Aorta (tissue), 5 donors: ENCODE results near the gene MYL2. TPM values are rescaled to one million over a fixed set of nuclear protein-coding genes. Genes with fewer than 3 reads are reported as not detected.

Experiments used
- ATAC-seq: fragments of 200-7000 bp; cut with Tn5 transposase; one replicate; pipeline ENCODE4 v1.9.1; 2022; ENCODE audit warnings: moderate library complexity; ENCODE audit not compliant: low FRiP score
- DNase-seq, 2 donors: peaks; one replicate each; pipeline ENCODE4 v3.0.0-alpha.2; 2020
- H3K27ac ChIP-seq, 2 donors: one replicate each; pipeline ENCODE4 v1.5.1; 2013; ENCODE audit warnings: low read length in 2 of 2, mild to moderate bottlenecking in 2 of 2, moderate library complexity in 2 of 2, control low read depth in 1 of 2, inconsistent platforms in 1 of 2, low read depth in 1 of 2
- H3K27me3 ChIP-seq, 2 donors: one replicate each; pipeline ENCODE4 v1.6.1; 2013; ENCODE audit warnings: control low read depth in 1 of 2, low read length in 1 of 2, mild to moderate bottlenecking in 1 of 2, moderate library complexity in 1 of 2; ENCODE audit not compliant: insufficient read depth in 2 of 2, control insufficient read depth in 1 of 2
- H3K36me3 ChIP-seq, 2 donors: one replicate each; pipeline ENCODE4 v1.6.1; 2013; ENCODE audit warnings: control low read depth in 1 of 2, low read length in 1 of 2, mild to moderate bottlenecking in 1 of 2; ENCODE audit not compliant: insufficient read depth in 2 of 2, control insufficient read depth in 1 of 2
- H3K4me1 ChIP-seq, 2 donors: one replicate each; pipeline ENCODE4 v1.6.1; 2013; ENCODE audit warnings: low read length in 2 of 2, control low read depth in 1 of 2, mild to moderate bottlenecking in 1 of 2, moderate library complexity in 1 of 2; ENCODE audit not compliant: insufficient read depth in 2 of 2, control insufficient read depth in 1 of 2
- H3K4me3 ChIP-seq, 2 donors: one replicate each; pipeline ENCODE4 v1.5.1; 2013; ENCODE audit warnings: low read length in 2 of 2, control low read depth in 1 of 2, mild to moderate bottlenecking in 1 of 2
- H3K9me3 ChIP-seq: one replicate; pipeline ENCODE4 v1.6.1; 2013; ENCODE audit warnings: mild to moderate bottlenecking, low read length; ENCODE audit not compliant: control insufficient read depth
- WGBS, 2 donors: extraction: QIAGEN DNeasy Blood & Tissue Kit; methylation state at CpG; one replicate each; pipeline ENCODE4 v1.1.7; 2013; 5-methylcytosine and 5-hydroxymethylcytosine counted together
- intact Hi-C, 2 donors: fragments of 100-400 bp; cut with DNase I; formaldehyde crosslinking; loops; one replicate each; pipeline versions ENCODE4 v1.14.2 to v1.15.0; 2022
- polyA plus RNA-seq, 2 donors: library from polyadenylated mRNA; stranded (reverse); fragments of 200-250 nt; gene quantifications; one replicate each; pipeline ENCODE4 v1.2.3, GENCODE V29; 2013
- total RNA-seq, 2 donors: library from RNA; stranded (reverse); fragmentation: NEBNext Ultra II Directional; extraction: Animal tissue kit (Norgen Biotek cat#: 25700); gene quantifications; one replicate each; pipeline ENCODE4 v1.2.1, GENCODE V29; 2021
- donor health status: healthy with polysubstance abuse.
- donor health status: Bipolar disorder and iron deficiency.
- donor health status: DM: no; HTN: no; CAD: no.
- donor health status: DM: no; HTN: no; CAD: no.
- donor health status: DM: yes; HTN: yes; CAD: no.

Gene MYL2
- total and polyA plus RNA-seq, 4 donors, result 0.99 to 80.9 (median 4.5) TPM; not detected in 1

DNA sequence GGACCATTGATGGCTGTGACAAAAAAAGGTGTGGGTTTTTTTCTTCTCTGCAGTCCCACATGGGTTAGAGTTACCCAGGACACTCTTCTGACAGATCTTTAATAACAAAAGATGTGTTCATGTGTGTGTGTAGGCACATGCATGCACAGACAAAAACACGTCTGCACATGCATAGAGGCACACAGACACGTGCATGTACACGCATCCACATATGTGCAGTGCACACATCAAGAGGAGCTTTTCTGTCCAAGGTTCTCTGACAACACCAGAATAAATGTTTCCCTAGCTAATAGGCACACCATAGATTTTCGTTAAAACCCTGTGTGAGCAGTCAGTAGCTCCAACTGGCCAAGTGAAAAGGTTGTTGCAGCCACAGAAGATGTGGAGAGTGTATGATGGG is 2.8 kb upstream of the MYL2 start:
- DNase-seq (no peak), ATAC-seq (no peak)
- H3K27me3 ChIP-seq, result no peaks in the 10 kb centered on the region
- no peaks in the 10 kb centered on the region for H3K4me1 ChIP-seq
- H3K9me3 ChIP-seq, result no peaks in the 10 kb centered on the region
- no peak overlapping the region for H3K4me3 ChIP-seq
- intact Hi-C loops, result no loop called here
- H3K36me3 ChIP-seq, result no peaks in the 10 kb centered on the region
- WGBS, 2 donors, result 90 to 92% methylated on average over 4 of the region's 4 CpGs
- no peak overlapping the region for H3K27ac ChIP-seq

DNA sequence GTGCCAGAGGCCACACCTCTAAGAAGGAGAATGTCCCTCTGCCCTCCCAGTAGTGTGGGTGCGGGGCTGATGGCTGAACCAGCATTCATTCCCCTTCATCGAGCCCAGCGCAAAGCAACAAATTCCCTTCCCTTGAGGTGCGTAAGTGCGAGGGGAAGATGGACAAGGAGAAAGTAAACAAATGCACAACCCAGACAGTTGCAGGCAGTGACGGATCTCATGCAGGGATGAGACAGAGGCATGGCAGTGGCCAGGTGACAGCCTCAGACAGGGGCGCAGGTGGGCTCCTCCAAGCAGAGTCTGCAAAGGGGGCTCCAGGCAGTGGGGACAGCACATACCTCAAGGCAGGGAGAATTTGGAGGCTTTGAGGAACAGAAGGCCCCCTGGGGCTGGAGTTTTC is 2.3 kb upstream of the MYL2 start:
- WGBS, 2 donors, result 84 to 92% methylated on average over 7 of the region's 7 CpGs
- no peaks in the 10 kb centered on the region for H3K36me3 ChIP-seq
- H3K9me3 ChIP-seq, result no peaks in the 10 kb centered on the region
- no peak overlapping the region for H3K27ac ChIP-seq
- no peak for DNase-seq
- no peaks in the 10 kb centered on the region for H3K27me3 ChIP-seq
- H3K4me3 ChIP-seq, result no peak overlapping the region
- intact Hi-C loops, result no loop called here
- H3K4me1 ChIP-seq, result no peaks in the 10 kb centered on the region
- no peak for ATAC-seq

DNA sequence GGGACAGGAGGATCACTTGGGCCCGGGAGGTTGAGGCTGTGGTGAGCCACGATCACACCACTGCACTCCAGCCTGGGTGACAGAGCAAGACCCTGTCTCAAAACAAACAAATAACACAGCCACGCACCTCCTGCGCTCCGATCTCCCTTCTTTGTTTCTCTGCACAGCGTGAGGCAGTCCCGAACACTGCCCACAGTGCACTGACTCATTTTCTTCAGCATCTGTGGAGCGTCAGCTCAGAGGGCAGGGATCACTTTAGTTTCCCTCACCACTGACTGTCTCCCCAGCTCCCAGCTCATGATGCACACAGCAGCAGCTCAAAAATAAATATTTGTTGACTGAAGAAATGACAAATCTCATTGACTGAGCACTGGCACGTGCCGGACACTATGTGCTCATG is 883 bp upstream of the MYL2 start:
- no peaks in the 10 kb centered on the region for H3K9me3 ChIP-seq
- DNase-seq (no peak), ATAC-seq (no peak)
- H3K4me3 ChIP-seq, result no peak overlapping the region
- 87 to 88% methylated on average over 10 of the region's 10 CpGs for WGBS, 2 donors
- intact Hi-C loops, result no loop called here
- H3K4me1 ChIP-seq, result no peaks in the 10 kb centered on the region
- no peaks in the 10 kb centered on the region for H3K36me3 ChIP-seq
- no peak overlapping the region for H3K27ac ChIP-seq
- H3K27me3 ChIP-seq, result no peaks in the 10 kb centered on the region

DNA sequence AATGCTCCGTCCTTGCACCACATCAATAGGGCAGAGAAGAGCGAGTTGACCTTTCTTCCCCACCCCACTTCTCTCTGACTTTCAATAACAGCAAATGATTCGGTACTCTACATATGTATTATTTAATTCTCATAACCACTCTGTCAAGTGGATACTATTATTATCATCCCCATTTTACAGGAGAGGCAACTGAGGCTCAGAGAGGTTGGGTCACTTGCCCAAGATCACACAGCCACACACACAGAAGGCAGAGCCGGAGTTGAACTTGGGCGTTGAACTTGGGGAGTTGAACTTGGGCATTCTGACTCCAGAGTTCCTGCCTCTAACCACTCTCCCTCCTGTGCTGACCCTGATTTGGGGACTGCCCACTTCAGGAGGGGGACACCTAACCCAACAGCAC is 659 bp downstream of the MYL2 start:
- Histone ChIP-seq H3K36me3 (no peaks in the 10 kb centered on the region), H3K27ac (no peak overlapping the region), H3K9me3 (no peaks in the 10 kb centered on the region), H3K4me1 (no peaks in the 10 kb centered on the region), H3K4me3 (no peak overlapping the region), H3K27me3 (no peaks in the 10 kb centered on the region)
- intact Hi-C loops, result no loop called here
- WGBS, 2 donors, result 93 to 95% methylated on average over 5 of the region's 5 CpGs
- ATAC-seq, result no peak
- no peak for DNase-seq

DNA sequence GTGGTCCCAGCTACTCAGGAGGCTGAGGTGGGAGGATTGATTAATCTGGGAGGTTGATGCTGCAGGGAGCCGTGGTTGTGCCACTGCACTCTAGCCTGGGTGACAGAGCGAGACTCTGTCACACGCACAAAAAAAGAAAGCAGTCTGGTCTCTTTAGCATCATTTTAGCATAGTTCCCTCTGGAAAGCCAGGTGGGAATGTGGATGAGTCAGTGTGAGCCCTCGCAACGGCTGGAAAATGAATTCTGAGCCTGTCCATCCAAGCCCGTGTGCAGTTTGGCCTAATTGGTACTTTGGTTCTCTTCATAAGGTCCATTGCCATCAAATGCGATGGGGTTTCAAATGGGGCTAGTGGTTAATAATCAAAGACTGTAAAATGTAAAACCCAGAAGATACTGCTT is 2.4 kb downstream of the MYL2 start:
- no peak overlapping the region for H3K27ac ChIP-seq
- intact Hi-C loops, result no loop called here
- H3K4me1 ChIP-seq, result no peaks in the 10 kb centered on the region
- WGBS, 2 donors, result 91 to 94% methylated on average over 7 of the region's 7 CpGs
- no peak overlapping the region for H3K4me3 ChIP-seq
- no peaks in the 10 kb centered on the region for H3K9me3 ChIP-seq
- no peak for DNase-seq
- ATAC-seq, result no peak
- H3K36me3 ChIP-seq, result no peaks in the 10 kb centered on the region
- H3K27me3 ChIP-seq, result no peaks in the 10 kb centered on the region

DNA sequence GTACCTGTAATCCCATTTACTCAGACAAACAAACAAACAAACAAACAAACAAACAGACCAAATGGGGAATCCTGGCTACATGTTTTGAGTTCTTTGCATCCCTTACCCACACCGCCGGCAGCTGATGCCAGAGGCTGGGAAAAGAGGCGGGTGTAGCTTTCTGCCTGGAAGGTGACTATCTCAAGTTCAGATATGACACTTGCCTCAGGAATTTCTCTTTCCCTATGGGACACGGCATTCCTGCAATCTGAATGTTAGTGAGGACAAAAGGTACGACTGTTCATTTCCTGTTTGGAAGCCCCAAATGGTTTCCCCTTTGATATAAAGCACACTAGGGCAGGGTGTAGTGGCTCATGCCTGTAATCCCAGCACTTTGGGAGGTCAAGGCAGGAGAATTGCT is 2.9 kb downstream of the MYL2 start:
- Histone ChIP-seq H3K27me3 (no peaks in the 10 kb centered on the region), H3K4me1 (no peaks in the 10 kb centered on the region), H3K4me3 (no peak overlapping the region), H3K27ac (no peak overlapping the region), H3K9me3 (no peaks in the 10 kb centered on the region), H3K36me3 (no peaks in the 10 kb centered on the region)
- WGBS, 2 donors, result 36 to 42% methylated on average over 5 of the region's 5 CpGs
- DNase-seq (no peak), ATAC-seq (no peak)
- intact Hi-C loops, result no loop called here

DNA sequence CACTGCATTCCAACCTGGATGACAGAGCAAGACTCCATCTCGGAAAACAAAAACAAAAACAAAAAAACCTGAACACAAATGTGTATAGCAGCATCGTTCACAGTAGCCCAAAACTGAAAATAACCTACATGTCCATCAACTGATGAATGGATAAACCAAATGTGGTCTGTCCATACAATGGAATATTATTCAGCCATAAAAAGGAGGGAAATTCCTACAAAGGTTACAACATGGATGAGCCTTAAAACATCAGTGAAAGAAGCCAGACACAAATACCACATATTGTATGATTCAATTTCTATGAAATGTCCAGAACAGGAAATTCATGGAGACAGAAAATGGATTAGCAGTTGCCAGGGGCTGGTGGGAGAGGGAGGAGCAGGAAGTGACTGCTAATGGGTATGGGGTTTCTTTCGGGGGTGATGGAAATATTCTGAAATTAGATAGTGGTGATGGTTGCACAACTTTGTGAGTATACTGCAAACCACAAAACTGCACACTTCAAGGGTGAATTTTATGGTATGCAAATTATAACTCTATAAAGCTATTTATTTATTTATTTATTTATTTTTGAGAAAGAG is 4.0 kb downstream of the MYL2 start:
- H3K27ac ChIP-seq, result no peak overlapping the region
- intact Hi-C loops, result no loop called here
- no peak for DNase-seq
- no peaks in the 10 kb centered on the region for H3K4me1 ChIP-seq
- WGBS, 2 donors, result 89 to 91% methylated on average over 3 of the region's 3 CpGs
- no peaks in the 10 kb centered on the region for H3K36me3 ChIP-seq
- no peak overlapping the region for H3K4me3 ChIP-seq
- no peaks in the 10 kb centered on the region for H3K27me3 ChIP-seq
- no peak for ATAC-seq
- H3K9me3 ChIP-seq, result no peaks in the 10 kb centered on the region

DNA sequence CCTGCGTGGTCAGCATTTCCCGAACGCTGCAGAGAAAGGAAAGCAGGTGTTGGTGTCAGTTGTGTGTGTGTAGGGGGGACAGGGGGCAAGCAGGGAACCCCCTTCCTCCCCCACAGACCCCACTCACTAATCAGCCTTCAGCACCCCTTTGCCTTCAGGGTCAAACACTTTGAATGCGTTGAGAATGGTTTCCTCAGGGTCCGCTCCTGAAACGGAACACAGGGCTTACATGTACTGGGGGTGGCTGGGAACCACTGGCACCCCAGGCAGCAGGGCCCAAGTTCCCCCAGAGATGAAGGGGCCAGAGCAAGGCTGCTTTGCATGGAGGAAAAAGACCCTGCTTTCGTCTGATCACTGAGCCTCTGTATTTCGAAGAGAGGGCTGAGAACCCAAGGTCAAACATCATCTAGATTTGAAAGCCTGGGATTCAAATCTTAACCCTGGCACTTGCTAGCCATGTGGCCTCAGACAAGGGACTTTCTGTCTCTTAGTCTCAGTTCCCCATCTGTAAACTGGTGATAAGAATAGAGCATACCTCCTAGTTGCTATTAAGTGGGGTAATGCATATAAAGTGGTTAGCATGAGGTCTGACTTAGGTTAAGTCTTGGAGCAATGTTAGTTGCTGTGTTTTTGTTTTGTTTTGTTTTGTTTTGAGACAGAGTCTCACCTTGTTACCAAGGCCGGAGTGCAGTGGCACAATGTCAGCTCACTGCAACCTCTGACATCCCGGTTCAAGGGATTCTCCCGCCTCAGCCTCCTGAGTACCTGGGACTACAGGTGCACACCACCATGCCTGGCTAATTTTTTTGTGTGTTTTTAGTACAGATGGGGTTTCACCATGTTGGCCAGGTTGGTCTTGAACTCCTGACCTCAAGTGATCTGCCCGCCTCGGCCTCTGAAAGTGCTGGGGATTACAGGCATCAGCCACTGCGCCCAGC is 7.0 kb downstream of the MYL2 start:
- no peaks in the 10 kb centered on the region for H3K4me1 ChIP-seq
- H3K4me3 ChIP-seq, result no peak overlapping the region
- no peak overlapping the region for H3K27ac ChIP-seq
- WGBS, 2 donors, result 90 to 91% methylated on average over 14 of the region's 14 CpGs
- H3K9me3 ChIP-seq, result no peaks in the 10 kb centered on the region
- no peaks in the 10 kb centered on the region for H3K27me3 ChIP-seq
- intact Hi-C loops, result no loop called here
- H3K36me3 ChIP-seq, result no peaks in the 10 kb centered on the region
- DNase-seq (no peak), ATAC-seq (no peak)

DNA sequence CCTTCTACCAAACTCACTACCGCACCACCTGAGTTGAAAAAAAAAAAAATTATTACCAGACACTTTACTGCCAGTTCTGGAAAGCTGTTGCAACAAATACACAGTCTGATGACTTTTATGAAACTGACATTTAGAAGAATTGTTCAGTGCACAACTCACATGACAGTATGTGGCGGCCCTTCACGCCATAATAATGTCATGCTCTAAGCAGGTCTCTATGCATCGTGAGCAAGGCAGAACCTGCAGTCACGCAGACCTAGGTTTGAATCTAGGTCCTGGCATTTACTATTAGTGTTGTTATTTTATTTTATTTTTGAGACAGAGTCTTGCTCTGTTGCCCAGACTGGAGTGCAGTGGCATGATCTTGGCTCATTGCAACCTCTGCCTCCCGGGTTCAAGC is 8.1 kb downstream of the MYL2 start:
- H3K27ac ChIP-seq, result no peak overlapping the region
- no peaks in the 10 kb centered on the region for H3K27me3 ChIP-seq
- 72 to 76% methylated on average over 6 of the region's 6 CpGs for WGBS, 2 donors
- no peak for DNase-seq
- H3K9me3 ChIP-seq, result no peaks in the 10 kb centered on the region
- ATAC-seq, result no peak
- intact Hi-C loops, result no loop called here
- no peaks in the 10 kb centered on the region for H3K36me3 ChIP-seq
- H3K4me1 ChIP-seq, result no peaks in the 10 kb centered on the region
- H3K4me3 ChIP-seq, result no peak overlapping the region
